22Rv1 (cell line): ENCODE results near the gene FAM170B.

Experiments used
- CTCF ChIP-seq: fragments of 450-650 bp; IDR thresholded peaks from 2 replicates; pipeline ENCODE4 v1.5.1; 2017; ENCODE audit warnings: mild to moderate bottlenecking
- ZFX ChIP-seq: fragments of 450-650 bp; IDR thresholded peaks from 2 replicates; pipeline ENCODE4 v1.6.1; 2017; ENCODE audit warnings: antibody characterized with exemption, borderline replicate concordance

GRCh38 chr10:49133706-49134248, at the start of gene FAM170B:
- TF ChIP-seq ZFX (no peak), CTCF (no peak)
